Measurements from ENCODE around the gene SLC35B1.
"Not testable (repeated sequence)": the region's sequence is repeated elsewhere in the genome, so short reads cannot be mapped to it uniquely, and the experiment has no call there.

The SLC35B1 gene

GRCh38 chr17:49734515-49735490 lies 27.0 kb upstream of the SLC35B1 start:
- DNase-seq (ENCODE audit: low spot score) = no peak

GRCh38 chr17:49731435-49731831 lies 23.7 kb upstream of the SLC35B1 start:
- no peak for DNase-seq (ENCODE audit: low spot score)

DNA sequence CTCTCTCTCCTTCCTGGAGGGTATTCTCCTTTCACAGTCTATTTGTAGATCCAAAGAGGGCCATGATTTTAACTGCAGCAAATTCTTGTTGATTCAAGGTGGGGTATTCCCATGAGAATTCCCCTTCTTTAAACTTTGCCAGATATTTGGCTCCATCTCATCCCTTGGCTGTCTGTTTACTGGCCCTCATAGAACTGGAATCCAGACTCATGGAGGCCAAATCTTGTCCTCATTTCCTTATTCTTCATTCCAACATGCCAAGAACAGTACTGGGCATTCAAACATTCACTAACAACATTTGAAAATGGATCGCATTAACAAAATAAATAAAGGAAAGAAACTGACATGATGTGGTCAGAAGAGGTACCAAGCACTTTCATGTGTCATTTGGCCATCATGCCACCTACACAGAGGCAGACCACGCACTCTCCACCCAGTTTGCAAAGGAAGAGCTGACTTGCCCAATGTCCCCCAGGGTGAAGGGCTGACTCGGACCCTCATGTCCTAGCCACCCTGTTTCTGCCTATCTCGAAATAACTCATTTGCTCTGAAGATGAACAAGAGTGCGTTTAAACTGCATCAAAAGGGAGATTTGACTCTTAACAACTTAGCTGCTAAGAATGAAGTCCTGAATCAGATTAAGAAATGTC lies 23.1 kb upstream of the SLC35B1 start:
- no peak for DNase-seq (ENCODE audit: low spot score)

DNA sequence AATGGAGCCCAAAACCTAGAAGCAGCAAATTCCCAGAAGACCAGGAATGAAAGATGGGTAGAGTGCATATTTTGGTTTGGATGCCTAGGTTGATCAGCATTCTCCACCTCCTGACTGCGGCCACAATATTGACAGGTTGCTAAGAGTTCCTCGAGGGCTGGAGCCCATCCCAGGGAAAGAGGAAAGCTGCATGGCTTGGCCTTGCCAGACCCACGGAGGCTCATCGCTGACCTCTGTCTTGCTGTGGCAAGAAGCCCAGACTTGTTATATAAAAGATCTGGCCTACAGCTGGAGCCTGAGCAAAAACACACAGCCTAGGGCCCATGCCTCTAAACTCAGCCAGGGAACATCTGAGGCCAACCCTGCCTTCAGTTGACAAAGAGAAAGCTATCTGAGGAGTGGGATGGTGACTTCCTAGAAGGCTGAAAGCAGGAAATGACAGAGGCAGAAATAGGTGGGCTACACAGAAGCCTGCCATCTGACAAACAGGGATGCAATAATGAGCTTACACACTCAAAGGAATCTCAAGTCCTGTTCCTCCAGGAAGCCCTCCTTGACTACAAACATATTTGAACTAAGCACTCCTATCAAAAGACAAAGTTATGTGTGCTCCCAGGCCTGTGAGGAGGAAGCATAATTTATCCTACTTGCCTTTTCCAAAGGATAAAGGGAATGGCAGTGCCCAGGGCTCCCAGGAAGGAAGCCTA lies 22.5 kb upstream of the SLC35B1 start:
- no peak for DNase-seq (ENCODE audit: low spot score)

GRCh38 chr17:49729069-49729468 lies 21.3 kb upstream of the SLC35B1 start:
- DNase-seq (ENCODE audit: low spot score) = no peak

DNA sequence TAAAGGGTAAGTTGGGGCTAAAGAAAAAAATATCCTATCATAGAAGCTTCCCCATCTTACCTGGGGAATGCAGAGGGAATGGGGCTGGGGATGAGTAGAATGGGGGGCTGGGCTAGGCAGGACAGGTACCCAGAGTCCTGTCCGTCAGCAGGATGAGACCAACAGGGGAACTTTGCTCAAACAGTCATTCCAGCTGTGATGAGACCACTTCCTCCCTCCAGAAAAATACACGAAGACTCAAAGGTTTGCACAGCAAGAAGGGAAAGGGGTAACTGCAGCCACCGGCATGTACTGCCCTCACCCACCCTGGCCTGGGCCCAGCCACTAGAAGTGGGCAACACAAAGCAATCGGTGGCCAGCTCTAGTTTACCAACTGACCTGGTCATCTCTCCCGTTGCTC lies 20.7 kb upstream of the SLC35B1 start:
- no peak for DNase-seq (ENCODE audit: low spot score)

- DNase-seq (ENCODE audit: low spot score) = no peak
Observed at GRCh38 chr17:49727380-49727779, 19.6 kb upstream of the SLC35B1 start.

DNA sequence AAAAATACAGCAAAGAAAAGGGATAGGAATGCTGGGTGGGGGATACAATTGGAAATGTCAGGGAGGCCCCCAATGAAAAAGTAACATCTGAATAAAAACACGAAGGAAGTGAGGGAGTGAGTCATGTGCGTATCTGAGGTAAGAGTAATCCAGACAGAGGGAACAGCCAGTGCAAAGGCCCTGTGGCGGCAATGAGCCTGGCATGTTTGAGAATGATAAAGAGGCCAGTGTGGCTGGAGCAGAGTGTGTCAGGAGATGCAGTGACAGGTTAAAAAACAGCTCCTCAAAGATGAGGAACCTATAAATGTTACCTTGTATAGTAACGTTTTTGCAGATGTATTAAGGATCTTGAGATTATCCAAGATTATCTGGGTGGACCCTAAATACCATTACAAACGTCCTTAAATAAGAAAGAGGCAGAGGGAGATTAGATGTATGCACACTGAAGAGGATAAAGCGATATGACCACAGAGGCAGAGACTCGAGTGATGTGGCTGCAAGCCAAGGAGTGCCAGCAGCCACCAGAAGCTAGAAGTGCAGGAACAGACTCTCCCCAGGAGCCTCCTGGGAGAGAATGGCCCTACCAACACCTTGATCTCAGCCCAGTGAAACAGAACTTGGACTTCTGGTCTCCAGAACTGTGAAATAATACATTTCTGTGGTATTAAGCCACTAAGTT lies 17.8 kb upstream of the SLC35B1 start:
- peak; percentile 66 for DNase-seq (ENCODE audit: low spot score)

- not testable (repeated sequence) for DNase-seq (ENCODE audit: low spot score)
Observed at GRCh38 chr17:49724552-49724951, 16.8 kb upstream of the SLC35B1 start.

DNA sequence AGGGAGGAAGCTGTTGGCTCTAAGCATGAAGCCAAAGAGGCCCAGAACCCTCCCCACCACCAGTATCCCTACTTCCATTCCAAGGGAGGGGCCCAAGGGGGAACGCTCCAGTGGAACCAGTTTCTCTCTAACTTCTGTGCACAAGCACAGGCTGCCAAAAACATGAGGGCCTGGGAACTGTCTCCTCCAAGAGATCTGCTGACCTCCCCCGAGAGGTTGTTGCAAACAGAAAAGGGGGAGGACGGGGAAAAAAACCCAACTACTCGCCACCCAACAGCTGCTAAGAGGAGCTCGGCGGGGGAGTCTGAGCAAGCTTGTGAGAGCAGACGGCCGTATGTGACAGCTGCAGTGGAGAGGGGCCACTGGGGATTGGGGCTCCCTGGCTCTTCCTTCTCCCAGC lies 15.7 kb upstream of the SLC35B1 start:
- DNase-seq (ENCODE audit: low spot score) = no peak

GRCh38 chr17:49722066-49722465 lies 14.3 kb upstream of the SLC35B1 start:
- no peak for DNase-seq (ENCODE audit: low spot score)

GRCh38 chr17:49717371-49717861 lies 9.7 kb upstream of the SLC35B1 start:
- DNase-seq (ENCODE audit: low spot score) = no peak

GRCh38 chr17:49716668-49717364 lies 9.1 kb upstream of the SLC35B1 start:
- no peak for DNase-seq (ENCODE audit: low spot score)

DNA sequence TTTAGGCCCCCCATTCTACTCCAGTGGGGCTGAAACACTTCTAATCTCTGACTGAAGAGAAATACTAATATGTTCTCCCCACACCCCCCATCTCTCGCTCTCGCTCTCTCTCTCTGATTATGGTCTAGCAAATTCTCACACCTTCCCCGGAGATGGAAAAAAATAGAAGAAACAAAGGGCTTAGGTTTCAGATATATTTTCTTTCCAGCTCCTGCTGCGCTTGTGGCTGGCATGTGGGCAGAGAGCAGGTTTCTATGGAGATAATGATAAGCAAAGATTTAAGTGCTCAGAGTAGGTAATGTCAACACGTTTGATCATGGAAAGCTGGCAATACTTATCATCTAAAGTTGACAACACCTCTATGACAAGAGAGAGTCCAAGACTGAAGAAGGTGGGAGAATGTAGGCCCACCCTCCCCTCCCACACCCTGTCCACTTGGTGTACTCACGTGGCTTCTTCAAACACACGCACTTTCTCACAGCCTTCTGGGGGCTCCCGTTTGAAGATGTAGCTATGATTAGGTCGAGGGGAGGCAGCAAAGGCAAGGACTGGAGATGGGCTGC lies 8.0 kb upstream of the SLC35B1 start:
- no peak for DNase-seq (ENCODE audit: low spot score)

DNA sequence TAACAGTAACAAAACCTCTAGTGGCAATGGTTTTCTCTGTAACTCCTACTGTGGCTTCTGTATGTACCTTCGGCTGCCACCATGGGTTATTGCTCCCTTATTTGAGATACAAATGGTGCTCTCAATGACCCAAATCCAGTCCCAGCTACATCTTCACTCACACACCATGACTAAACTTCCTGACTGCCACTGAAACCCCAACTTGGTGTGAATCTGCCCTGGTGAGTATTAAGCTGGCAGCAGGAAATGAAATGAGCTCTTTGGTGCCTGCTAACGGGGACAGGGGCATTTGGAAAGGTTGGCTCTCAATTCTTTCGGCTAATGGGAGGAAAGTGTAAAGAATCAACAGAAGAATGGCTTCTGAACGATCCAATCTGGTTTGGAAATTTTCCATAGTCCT lies 7.5 kb upstream of the SLC35B1 start:
- no peak for DNase-seq (ENCODE audit: low spot score)

- DNase-seq (ENCODE audit: low spot score) = peak; percentile 79
Observed at GRCh38 chr17:49708515-49709183, 885 bp upstream of the SLC35B1 start.

GRCh38 chr17:49707246-49707607 lies 537 bp downstream of the SLC35B1 start:
- peak; percentile 40 for DNase-seq (ENCODE audit: low spot score)

DNA sequence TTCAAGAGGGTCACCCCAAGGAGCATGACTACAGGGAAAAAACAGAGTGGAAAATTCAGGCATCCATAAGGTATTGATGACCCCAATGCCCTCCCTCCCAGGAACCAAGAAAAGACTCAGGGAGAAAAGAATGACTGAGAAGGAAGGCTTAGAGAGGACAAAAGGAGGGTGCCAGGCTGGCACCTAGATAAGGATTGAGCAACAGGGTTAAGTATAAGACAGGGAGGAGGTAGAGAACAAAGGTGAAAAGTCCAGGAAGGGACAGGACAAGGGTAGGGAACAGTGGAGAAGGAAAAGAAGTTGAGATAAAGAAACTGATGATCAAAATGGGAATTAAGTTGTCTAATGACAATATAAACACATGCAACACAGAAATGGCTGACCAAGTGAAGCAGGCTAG lies 2.5 kb downstream of the SLC35B1 start:
- DNase-seq (ENCODE audit: low spot score) = no peak

- DNase-seq (ENCODE audit: low spot score) = peak; percentile 50
Observed at GRCh38 chr17:49703557-49704277, 4.0 kb downstream of the SLC35B1 start.

DNA sequence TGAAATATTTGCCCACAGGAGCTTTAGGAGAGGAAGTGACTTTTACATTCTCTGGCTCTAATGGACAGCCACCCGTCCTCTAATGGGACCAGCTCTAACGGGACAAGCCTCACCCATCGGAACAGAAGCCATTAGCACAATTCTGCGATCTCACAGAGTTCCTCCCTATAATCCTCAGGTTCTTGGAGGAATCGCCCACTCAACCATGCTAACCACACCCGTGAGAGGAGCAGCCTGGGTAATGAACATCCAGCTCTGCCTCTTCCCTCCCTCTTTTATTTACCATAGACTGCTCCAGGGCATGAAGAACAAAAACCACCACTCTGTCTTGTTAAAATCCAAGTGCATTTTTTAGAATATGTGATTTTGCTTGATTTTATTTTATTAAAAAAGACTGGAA lies 6.8 kb downstream of the SLC35B1 start:
- DNase-seq (ENCODE audit: low spot score) = no peak

Data from hematopoietic multipotent progenitor cell treated with erythropoietin and hydrocortisone succinate and interleukin-3 and kit ligand, for 17 days (in vitro differentiated cells).